SH-SY5Y (cell line): Measurements from ENCODE around the gene RPAP3.

Experiments
- GATA2 ChIP-seq: IDR thresholded peaks from 2 replicates; pipeline ENCODE4 v1.6.1; 2011; ENCODE audit warnings: mild to moderate bottlenecking, low read depth, low read length
- GATA3 ChIP-seq: IDR thresholded peaks from 2 replicates; pipeline ENCODE4 v1.6.1; 2011; ENCODE audit warnings: low read depth, mild to moderate bottlenecking, low read length, moderate library complexity

DNA sequence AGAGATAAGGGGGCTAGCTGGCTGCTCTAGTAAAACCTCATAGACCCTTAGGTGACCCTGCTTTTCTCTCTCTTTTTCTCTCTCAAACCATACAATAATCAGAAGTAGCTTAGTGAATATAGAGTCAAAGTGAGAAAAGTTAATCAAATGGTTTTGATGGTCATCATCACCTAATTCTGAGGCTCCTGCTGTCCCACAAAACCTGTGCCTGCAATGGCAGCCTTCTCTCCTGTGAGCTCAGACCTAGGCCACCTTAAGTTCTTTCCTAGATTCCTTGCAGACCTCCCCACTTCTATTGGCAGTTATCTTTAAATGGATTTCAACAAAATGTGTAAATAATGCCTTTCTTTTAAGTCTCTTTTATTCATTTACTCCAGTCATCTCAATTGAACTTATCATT, 1.5 kb upstream of the RPAP3 start:
- no peak for TF ChIP-seq GATA3
- no peak for TF ChIP-seq GATA2
